ELF-1 (cell line): ENCODE results near the gene TARM1.
A peak's percentile ranks its signal among the peaks of the same experiment; 100 is the strongest.
"Not testable (repeated sequence)": the region's sequence is repeated elsewhere in the genome, so short reads cannot be mapped to it uniquely, and the experiment has no call there.

Experiments
- DNase-seq: peaks from one replicate; pipeline ENCODE4 v3.0.0-alpha.2; 2016; ENCODE audit warnings: low read depth, low spot score

TARM1 gene

DNA sequence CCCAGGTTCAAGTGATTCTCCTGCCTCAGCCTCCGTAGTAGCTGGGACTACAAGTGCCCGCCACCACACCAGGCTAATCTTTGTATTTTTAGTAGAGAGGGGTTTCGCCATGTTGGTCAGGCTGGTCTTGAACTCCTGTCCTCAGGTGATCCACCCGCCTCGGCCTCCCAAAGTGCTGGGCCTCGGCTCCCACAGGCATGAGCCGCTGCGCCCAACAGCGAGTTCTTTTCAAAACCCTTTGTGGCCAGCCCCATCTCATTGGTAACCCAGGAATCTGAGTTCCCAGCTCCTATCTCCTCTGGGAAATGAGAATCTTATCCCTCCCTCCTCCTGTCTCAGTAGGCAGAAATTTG is 18.7 kb upstream of the TARM1 start:
- DNase-seq: not testable (repeated sequence)

GRCh38 chr19:54099190-54099902 is 18.2 kb upstream of the TARM1 start:
- DNase-seq: no peak

GRCh38 chr19:54096617-54097106 is 15.5 kb upstream of the TARM1 start:
- DNase-seq: peak; percentile 28

- DNase-seq: peak; percentile 69
Observed at GRCh38 chr19:54095859-54096616, 14.9 kb upstream of the TARM1 start.

DNA sequence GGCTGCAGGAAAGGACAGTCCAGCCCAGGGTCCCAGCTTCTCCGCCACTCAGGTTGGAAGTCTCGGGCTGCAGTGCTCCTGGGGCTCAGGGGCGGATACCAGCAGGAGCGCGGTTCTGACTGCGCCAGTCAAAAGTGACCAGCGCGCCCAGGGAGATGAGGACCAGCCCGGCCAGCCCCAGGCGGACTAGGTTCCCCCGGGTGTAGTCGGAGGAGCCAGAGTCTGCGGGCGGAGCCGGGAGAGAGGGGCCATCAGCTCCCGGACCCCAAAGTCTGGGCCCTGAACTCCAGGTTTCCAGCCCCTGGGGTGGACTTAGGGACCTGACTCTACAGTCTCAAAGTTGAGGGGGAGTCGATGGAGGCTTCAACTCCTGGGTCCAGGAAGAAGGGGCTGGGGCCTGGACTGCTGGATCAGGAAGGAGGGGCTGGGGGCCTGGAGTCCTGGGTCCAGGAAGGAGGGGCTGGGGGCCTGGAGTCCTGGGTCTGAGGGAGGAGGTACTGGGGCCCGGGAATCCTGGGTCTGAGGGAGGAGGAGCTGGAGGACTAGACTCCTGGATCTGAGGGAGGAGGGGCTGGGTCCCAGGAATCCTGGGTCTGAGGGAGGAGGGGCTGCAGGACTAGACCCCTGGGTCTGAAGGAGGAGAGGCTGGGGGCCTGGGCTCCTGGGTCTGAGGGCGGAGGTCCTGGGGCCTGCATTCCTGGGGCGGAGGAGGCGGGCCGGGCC is 14.1 kb upstream of the TARM1 start:
- DNase-seq: no peak

DNA sequence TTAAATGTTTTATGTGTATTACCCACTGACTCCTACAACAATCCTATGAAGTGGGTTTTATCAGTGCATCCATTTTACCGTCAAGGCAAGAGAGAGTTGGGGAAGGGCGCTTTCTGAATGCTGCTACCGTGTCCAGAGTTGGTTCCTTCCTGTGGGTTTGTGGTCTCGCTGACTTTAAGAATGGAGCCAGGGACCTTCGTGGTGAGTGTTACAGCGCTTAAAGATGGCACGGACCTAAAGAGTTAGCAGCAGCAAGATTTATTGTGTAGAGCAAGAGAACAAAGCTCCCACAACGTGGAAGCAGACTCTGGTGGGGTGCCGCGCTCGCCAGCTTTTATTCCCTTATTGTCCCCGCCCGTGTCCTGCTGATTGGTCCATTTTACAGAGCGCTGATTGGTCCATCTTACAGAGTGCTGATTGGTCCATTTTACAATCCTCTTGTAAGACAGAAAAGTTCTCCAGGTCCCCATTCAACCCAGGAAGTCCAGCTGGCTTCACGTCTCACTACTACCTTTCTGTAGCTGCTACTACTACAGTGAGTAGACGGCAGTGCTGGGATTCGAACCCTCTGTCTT is 13.3 kb upstream of the TARM1 start:
- no peak for DNase-seq

DNA sequence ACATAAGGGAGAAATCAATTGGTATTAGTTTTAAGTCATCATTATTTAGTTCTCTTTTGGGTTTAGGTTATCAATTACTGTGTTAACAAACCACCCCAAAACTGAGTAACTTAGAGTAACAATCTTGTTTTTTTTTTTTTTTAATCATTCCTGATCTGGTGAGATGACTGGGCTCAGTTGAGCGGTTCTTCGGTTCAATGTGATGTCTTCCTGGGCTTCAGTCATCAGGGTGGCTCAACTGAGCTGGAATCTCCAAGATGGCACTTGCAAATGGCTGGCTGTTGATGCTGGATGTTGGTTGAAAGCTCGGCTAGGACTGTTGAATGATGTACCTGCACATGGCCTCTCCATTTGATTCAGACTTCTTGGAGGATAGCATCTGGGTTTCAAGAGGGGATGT is 3.2 kb upstream of the TARM1 start:
- no peak for DNase-seq

DNA sequence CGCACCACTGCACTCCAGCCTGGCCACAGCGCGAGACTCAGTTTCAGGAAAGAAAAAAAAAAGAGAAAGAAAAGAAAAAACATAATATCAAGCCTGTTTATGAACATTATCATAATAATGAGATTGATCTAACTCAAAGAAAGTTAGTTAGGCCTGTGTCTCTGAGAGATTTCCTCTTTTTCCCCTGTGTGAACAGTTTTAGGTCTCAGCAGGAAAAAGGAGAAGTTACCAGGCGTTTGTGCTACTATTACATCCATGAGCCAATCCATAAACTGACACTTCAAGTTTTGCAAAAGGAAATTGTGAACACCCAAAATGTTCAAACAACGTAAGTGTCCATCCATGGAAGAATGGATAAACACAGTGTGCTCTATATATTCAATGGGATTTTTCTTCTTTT is 3.8 kb downstream of the TARM1 start:
- no peak for DNase-seq

GRCh38 chr19:54074851-54075250 is 6.3 kb downstream of the TARM1 start:
- no peak for DNase-seq

DNA sequence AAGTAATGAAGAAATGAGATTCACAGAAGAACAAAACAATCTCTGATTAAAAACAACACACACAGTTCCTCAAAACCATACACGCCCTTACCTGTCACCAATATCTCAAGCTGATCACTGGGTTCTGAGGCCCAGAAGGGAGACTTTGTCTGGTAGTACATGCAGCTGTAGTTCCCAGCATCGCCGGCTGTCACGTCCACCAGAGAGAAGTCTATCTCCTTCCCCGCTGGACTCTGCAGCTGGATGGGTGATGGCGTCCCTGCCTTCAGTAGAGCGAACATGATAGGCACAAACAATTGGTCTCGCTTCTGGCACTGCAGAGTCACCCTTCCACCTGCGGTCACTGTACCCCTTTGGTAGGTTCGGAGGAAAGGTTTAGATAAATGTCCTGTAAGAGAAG is 7.3 kb downstream of the TARM1 start:
- DNase-seq: no peak

GRCh38 chr19:54069470-54069869 is 11.7 kb downstream of the TARM1 start:
- no peak for DNase-seq

DNA sequence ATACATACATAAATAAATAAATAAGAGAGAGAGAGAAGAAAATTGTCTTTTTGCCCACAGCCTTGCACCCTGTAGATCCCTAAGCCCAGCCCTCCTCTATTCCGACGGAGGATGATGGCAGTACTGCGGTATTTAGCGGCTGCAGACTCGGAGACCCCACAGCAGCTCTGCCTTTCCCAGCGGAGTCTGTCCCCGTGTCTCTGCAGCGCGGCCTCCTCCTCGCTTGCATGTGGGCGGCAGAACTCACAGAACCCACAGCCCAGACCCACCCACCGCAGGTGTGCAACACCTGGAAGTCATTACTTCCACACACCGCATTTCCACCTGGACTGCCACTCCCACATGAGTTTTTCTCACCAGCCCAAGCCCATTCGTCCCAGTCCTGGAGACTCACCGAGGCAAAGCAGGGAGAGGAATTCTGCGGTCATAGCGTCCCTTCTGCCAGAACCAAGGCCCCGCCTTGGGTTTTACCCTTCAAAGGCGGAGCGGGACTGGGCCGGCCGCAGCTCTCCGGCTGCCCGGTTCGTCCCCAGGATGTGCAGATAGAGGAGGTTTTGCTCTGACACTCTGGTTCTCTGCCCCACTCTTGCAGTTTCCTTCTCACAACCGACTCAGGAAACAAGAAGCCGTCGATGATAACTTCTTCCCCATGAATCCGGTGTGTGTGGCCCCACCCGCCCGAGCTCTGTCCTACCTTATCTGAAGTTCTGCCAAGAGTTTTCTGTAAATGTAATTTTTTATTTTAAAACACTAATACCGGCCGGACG is 17.6 kb downstream of the TARM1 start, which contains the start of gene VSTM1:
Gene VSTM1 (minus strand): TSS at position 548 of the 767 bp plus-strand sequence. CDS start 120 bp downstream, at position 428.
- no peak for DNase-seq

- DNase-seq: no peak
Observed at GRCh38 chr19:54062643-54063042, 18.5 kb downstream of the TARM1 start.

DNA sequence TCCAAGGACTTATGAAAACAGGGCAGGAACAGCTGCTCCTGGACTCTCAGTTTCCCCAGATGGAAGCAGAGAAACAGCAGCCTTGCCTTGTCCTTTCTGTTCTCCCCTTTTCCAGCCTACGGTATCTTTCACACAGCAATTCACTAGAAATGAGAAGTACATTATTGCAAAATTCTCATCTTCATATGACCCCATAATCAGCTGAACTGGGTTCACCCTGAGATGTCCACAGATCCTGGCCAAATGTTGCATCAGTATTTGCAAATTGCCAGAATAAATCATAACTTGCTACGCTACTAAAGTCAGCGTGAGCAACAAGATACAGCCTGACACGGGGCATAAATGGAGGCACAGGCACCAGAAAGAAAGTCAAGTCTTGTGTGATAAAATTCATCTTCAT is 33.5 kb downstream of the TARM1 start:
- no peak for DNase-seq

GRCh38 chr19:54045771-54046170 is 35.4 kb downstream of the TARM1 start:
- no peak for DNase-seq

GRCh38 chr19:54042989-54043388 is 38.2 kb downstream of the TARM1 start:
- no peak for DNase-seq

GRCh38 chr19:54041969-54042606 is 39.1 kb downstream of the TARM1 start:
- DNase-seq: no peak

- DNase-seq: no peak
Observed at GRCh38 chr19:54040003-54040402, 41.2 kb downstream of the TARM1 start.

GRCh38 chr19:54036542-54036941 is 44.6 kb downstream of the TARM1 start:
- DNase-seq: not testable (repeated sequence)
